Measurements from ENCODE around the gene LINC01488.

LINC01488 gene

DNA sequence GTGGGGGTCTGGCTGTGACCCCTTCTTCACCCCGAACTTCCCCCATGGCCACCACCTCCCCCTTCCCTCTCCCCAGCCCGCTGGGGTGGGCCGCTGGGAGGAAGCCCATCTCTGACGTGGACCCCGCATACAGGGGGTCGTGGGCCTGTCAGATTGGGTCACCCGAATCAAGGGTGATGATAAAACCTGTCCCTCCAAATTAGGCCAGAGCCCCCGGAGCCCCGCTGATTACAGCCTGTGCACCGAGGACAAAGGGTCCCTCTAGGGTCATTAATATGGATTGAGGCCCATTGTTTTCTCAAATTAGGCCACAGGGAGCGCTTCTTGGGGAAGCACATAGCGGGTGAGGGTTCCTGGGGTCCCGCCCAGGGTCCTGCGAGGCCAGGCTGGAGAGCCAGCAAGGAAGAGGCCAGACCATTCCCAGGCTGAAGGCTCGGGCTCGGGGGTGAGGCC lies 4.9 kb upstream of the LINC01488 start:
- no peak for DNase-seq (ENCODE audit: low read depth in 2 of 2, low spot score in 1 of 2)

GRCh38 chr11:69477086-69477485 lies 4.4 kb upstream of the LINC01488 start:
- no peak for DNase-seq (ENCODE audit: low read depth in 2 of 2, low spot score in 1 of 2)

- DNase-seq (ENCODE audit: low read depth in 2 of 2, low spot score in 1 of 2), result no peak
These were observed 1.7 kb upstream of the LINC01488 start for GRCh38 chr11:69479591-69480271.

GRCh38 chr11:69480547-69481392 lies 693 bp upstream of the LINC01488 start:
- DNase-seq (ENCODE audit: low read depth in 2 of 2, low spot score in 1 of 2), result no peak

- DNase-seq (ENCODE audit: low read depth in 2 of 2, low spot score in 1 of 2), result no peak
These were observed 859 bp downstream of the LINC01488 start for GRCh38 chr11:69482322-69482721.

DNA sequence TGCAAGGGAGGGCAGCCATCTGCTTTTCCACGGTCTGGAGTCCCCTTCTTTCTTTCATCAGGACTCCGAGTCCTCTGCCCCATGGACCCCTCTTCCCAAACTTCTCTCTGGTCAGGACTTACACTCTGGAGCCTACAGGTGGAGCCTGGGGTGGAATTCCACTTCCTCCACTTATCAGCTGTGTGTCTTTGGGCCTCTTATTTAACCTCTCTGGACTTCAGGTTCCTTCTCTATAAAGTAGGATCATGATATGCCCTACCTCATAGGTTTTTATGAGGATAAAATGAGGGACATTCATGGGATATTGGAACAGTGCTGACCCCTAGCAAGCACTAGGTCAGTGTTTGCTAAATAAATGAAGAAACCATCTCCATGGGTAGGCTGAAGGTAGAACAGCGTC lies 1.7 kb downstream of the LINC01488 start:
- DNase-seq (ENCODE audit: low read depth in 2 of 2, low spot score in 1 of 2), result no peak

GRCh38 chr11:69483691-69484426 lies 2.4 kb downstream of the LINC01488 start:
- DNase-seq (ENCODE audit: low read depth in 2 of 2, low spot score in 1 of 2), result no peak

GRCh38 chr11:69484427-69485259 lies 3.2 kb downstream of the LINC01488 start:
- DNase-seq (ENCODE audit: low read depth in 2 of 2, low spot score in 1 of 2), result no peak

- DNase-seq (ENCODE audit: low read depth in 2 of 2, low spot score in 1 of 2), result no peak
These were observed 4.0 kb downstream of the LINC01488 start for GRCh38 chr11:69485337-69486041.

DNA sequence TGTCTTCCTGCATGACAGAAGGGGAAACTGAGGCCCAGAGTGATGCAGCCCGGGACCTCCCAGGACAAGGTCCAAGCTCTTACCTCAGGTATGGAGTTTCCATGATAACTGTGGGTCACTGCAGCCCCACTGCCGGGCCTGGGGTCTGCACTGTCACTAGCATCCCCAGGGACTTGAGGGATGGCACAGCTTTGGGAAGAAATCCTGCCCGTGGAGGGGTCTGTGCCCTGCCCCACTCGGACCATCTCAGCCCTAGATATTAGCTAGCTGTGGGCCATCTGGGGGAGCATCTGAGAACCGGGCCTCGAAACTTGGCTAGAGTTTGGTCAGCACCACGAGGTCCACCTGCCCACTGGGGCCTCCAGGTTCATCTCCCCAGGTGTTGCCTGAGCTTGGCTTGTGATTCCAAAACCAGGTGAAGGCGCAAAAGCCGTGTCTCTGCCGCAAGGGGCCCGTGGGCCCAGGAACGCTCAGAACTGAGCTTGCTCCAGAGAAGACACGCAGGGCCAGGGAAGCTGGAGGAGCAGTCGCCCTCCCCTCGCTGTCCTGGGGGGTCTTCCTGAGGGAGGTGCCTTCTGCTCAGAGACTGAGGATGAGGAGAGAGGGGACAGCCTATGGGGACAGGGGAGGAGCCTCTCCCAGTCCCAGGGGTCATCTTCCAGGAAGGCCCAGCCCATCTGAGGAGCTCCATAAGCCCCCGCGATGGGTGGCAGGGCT lies 4.8 kb downstream of the LINC01488 start:
- no peak for DNase-seq (ENCODE audit: low read depth in 2 of 2, low spot score in 1 of 2)

- no peak for DNase-seq (ENCODE audit: low read depth in 2 of 2, low spot score in 1 of 2)
These were observed 5.4 kb downstream of the LINC01488 start for GRCh38 chr11:69486773-69487291.

GRCh38 chr11:69487391-69487790 lies 5.9 kb downstream of the LINC01488 start:
- no peak for DNase-seq (ENCODE audit: low read depth in 2 of 2, low spot score in 1 of 2)

GRCh38 chr11:69487849-69488542 lies 6.5 kb downstream of the LINC01488 start:
- DNase-seq (ENCODE audit: low read depth in 2 of 2, low spot score in 1 of 2), result no peak

DNA sequence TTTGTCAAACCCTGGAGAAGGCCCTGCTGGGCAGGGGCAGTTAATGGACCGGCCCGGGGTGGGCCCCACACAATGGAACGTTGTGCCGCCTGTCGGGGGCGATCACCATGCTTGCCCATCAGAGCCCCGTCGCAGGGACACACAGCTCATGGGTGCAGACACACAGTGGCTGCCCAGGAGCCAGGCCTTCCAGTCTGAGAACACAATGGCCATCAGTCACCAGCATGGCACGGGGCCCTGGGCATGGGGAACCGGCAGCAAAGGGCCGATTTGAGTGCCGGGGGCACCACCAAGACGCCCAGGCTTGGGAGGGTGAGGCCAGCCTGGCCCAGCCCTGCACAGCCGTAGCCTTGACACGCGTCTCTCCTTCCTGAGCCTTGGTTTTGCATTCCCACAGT lies 7.1 kb downstream of the LINC01488 start:
- DNase-seq (ENCODE audit: low read depth in 2 of 2, low spot score in 1 of 2), result no peak

DNA sequence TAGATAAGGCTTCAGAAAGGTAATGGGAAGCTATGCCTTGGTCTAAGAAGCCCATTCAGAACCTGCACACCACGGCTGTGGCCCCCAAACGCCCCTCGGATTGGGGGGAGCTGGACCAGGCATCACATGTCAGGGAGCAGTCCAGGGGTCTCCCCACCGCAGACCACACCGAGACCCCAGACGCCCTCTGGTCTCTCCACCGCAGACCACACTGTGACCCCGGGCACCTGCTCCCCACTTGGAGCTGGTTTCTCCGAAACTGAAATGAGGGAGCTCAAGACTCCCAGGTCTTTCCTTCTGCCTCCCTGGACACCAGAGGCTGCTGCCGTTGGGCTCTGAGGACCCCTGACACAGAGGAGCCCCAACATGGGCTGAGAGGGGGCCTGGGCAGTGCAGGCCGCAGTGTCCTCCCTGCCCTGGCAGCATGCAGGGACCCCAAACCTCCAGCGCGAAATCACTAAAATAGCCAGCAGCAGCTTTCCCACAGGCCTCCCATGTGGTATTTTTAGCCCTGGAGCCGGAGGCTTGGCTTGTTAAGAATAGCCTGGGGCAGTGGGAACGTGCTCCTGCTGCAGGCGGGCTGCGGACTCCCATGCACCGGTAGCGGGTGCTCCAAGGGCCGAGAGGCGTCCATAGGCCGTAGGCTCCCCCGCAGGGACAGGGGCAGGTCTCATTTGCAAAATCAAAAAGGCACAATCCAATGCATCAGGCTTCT lies 7.7 kb downstream of the LINC01488 start:
- no peak for DNase-seq (ENCODE audit: low read depth in 2 of 2, low spot score in 1 of 2)

GRCh38 chr11:69489746-69490365 lies 8.4 kb downstream of the LINC01488 start:
- DNase-seq (ENCODE audit: low read depth in 2 of 2, low spot score in 1 of 2), result no peak

GRCh38 chr11:69490516-69490915 lies 9.1 kb downstream of the LINC01488 start:
- no peak for DNase-seq (ENCODE audit: low read depth in 2 of 2, low spot score in 1 of 2)
